HPDE6-E6E7 (cell line): ENCODE data around the gene TRA2B.

Experiments
- DNase-seq: peaks from one replicate; pipeline ENCODE4 v3.0.0; 2011; ENCODE audit warnings: missing footprints; ENCODE audit errors: extremely low spot score

Gene TRA2B

DNA sequence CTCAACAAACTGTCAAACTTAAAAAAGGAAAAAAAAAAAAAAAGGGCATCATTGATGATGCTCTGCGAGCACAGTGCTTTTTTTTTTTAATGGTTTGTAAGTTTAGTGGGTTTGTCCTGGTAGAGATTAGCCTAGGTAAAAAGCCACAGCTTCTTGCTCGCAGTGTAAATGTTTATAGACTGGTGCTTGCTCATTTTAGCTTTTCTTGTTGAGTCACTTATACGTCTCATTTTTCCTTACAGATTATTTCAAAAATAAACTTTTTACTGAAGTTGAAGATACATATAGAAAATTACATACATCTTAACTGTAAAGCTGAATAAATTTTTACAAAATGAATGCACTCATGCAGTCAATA lies 16.5 kb upstream of the TRA2B start:
- DNase-seq, result no peak

DNA sequence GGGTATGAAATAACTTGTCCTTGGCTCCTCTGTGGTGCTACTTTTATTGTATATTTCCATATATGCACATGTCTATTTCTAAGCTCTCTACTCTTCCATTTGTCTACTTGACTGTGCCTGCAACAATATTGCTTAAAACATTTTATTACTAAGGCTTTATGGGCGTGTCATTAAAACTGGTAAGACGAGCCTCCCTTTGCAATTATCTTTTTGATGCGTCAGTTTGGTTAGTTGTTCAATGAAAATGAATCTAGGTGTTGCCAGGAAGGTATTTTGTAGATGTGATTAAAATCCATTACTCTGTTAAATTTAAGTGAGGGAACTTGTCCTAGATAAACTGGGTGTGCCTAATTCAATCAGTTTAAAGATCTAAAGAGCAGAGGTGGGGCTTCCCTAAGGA lies 12.9 kb upstream of the TRA2B start:
- DNase-seq, result no peak

DNA sequence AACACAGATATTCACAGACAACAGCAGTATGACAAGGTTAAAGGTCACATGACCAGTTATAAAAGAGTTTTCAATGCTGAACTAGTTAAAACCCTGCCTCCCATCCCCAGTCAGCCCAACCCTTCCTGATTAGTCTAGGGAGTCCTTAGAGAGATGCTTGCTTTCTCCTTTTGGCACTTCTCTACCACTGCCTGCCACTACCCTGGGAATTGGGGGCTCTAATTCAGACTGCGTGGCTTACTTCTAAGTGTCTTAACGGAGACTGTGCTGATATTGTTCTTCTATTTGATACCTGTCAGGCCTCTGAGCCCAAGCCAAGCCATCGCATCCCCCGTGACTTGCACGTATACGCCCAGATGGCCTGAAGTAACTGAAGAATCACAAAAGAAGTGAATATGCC lies 11.7 kb upstream of the TRA2B start:
- DNase-seq, result no peak

DNA sequence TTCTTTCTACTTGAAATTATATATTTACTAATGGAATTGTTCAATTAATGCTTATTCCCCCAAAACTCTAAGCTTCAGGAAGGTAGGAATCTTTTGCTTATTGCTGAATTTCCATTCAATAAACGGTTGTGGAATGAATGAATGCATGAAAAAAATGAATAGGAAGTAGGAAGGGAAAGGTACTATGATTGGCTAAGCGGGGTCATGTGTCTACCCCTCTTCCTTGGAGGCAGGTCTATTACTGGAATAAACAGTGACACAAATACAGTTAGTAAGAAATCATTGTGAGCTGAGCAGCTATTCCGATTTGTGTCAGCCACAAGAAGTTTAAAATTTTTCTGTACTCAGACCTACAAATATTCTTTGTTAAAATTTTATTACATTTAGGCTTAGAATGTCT lies 10.5 kb upstream of the TRA2B start:
- DNase-seq, result no peak

DNA sequence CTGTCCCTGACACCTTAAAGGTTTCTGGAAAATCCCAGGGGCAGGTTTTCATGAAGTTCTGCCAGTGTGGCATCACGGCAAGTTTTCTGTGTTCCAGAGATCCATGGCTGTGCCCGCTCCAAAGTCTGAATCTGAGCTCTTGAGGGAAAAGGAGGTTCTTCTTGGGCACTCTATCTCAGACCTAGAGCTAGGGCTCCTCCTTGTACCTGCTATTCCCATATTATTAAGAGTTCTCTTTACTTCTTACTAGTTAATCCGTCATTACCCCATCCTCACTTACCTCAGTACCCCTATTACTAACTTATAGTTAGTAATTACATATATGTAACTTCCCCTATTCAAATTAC lies 5.9 kb upstream of the TRA2B start:
- DNase-seq, result no peak

DNA sequence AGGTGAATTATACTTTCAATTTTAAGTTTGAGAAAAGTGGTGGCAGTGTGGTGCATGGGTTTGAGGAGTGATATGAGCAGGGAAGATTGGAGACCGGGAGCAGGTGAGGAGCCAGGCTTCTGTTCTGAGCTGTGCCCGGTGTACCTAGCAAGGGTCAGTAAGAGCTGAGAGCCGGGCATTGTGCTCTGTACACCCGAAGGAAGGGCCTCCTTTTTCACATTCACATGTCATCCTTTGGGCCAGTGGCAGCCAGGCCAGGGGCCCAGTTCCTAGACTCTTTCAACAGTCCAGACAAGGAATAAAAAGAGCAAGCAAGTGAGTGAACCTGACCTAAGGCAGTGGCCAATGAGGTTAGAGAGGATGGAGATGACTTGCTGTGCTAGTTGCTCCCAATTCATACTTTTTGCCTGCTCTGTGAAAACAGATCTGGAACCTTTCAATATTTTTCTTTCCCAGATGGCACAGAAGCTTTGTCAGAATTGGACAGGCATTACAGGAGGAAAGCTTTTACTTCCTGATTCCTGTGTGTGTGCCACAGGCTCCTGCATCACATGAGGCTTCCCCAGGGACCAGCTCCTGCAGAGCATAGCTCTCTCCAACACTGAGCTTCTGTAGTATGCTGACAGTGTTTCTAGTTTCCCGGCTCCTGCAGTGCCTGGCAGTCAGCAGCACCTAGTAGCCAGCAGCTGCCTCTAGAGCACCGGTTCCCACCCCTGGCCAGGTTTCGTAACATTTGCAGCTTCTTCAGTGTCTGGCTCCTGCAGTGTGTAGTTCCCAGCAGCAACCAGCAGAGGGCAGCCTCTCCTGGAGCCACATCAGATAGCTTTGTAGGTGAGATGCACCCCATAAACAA lies 5.3 kb upstream of the TRA2B start:
- peak; percentile 70 for DNase-seq

DNA sequence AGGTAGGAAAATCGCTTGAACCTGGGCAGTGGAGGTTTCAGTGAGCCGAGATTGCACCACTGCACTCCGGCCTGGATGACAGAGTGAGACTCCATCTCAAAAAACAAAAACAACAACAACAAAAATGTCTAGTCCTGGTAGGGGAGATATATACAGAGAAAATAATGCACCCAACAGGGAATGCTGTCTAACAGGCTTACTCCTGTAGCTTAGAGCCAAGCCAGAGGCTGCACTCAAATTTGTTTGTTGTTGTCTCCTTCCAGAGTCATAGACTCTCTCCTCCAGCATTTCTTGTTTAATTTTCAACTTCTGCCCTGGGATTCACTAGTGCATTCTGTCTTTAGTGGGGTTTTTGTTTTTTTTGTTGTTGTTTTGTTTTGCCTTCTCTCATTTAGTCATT lies 4.6 kb upstream of the TRA2B start:
- no peak for DNase-seq

DNA sequence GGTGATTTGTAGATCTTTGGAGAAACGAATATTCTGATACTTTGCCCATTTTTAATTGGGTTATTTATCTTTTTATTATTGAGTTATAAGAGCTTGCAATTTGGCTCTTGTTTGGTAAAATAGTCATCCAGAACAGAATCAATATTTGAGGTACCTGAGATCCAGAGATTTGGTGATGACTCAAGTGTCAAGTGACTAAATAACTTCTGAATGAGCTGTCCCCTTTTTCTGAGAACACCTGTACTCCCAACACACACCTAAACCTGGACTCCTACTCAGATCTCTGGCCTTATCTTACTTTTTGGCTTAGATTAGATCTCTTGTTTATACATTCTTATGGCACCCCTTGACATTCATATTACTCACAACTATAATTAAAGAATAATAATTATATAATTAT lies 3.1 kb upstream of the TRA2B start:
- no peak for DNase-seq

DNA sequence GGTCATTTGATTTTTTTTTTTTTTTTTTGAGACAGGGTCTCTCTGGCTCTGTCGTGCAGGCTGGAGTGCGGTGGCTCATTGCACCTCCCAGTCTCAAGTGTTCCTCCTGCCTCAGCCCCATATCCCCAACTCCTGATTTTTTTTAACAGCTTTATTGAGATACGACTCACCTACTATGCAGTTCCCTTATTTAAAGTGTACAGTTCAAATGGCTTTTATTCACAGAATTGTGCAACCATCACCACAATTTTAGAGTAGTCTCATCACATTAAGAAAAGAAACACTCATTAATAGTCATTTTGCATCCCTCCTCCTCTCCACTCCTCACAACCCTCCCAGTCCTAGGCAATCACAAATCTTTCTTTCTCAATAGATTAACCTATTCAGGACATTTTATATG lies 1.9 kb upstream of the TRA2B start:
- no peak for DNase-seq

DNA sequence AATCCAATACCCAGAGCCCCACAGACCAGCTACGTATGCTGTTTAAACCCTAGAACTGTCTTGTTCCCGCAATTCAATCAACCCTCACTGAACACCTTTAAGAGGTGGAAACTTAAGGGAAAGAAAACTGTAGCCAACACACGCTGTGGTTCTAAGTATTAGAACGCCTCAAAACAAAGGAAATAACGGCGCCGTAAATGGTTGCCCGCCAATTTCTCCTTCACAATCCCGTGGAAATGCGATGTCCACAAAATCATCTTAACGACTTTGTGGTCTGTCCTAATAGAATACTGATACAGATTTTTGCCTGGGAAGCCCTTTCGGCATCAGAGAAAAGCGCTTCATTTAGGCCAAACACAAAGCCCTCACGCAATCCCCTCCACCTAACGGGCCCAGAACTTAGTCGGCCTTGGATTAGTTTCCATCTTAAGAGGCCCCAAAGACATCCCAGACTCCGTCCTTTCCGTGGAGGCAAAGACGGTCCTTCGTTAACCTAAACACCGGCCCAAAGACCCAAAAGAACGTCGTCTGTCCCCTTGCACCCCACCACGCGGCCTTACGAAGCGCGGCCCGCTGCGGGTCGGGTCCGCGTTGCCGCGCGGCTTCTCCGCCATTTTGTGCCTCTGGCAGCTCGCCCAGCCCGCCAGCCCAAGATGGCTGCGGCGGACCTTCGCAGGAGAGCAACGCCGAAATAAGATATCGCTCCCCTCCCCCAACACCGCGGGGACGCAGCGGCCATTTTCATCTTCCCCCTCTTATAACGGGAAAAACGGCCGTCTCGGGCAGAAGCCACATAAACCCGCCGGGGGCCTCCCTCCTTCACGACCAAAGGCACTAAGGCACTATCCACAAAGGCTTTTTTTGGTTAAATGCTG lies 763 bp downstream of the TRA2B start:
- DNase-seq, result no peak

DNA sequence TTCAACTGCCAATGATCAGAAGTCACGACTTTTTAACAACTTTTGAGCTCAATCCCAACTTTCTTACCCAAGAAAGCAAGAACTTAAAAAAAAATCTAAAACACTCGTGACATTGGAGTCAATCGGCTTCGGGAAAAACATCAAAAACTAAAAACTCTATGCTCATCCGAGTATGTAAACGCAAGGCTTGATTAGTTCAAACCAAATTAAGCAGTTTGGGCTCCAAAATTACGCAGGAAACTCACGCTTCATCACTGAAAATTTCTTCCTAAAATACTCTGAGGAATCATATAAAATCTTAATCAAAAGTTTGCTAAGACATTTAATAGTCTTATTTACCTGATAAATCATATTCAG lies 1.6 kb downstream of the TRA2B start:
- no peak for DNase-seq

DNA sequence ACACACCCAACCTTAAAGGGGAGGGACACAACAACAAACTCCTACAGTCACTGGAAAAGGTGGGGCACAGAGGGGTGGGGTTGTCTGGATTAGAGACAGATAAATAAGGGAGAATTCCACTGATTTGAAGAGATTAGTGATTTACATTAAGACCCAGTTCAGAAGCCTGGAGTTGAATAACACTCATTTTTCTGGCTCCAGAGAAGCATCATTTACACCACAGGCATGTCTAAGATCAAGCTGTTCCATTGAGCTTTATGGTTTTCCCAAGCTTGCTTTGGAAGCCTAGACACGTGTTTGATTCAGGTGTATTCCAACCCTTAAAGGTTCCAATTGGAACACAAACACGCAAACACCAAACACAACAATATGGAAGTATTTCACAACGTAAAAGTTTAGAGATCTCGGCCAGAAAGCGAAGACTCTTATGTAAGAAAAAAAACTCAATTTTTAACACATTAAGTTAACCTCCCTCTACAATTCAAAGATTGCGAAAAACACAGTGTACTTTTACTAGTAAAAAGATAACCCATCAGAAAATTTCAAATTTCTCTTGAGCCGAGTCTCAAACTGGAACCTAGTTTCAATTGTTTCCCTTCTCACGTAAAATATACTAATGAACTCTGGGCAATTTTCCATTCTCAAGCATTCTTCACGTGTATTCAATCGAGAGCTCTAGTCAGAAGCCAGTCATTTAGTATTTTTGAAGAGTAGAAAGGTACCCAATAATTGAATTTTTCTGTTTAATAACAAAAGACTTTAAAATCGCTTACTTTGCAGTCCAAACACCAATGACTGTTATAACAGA lies 2.1 kb downstream of the TRA2B start:
- no peak for DNase-seq

DNA sequence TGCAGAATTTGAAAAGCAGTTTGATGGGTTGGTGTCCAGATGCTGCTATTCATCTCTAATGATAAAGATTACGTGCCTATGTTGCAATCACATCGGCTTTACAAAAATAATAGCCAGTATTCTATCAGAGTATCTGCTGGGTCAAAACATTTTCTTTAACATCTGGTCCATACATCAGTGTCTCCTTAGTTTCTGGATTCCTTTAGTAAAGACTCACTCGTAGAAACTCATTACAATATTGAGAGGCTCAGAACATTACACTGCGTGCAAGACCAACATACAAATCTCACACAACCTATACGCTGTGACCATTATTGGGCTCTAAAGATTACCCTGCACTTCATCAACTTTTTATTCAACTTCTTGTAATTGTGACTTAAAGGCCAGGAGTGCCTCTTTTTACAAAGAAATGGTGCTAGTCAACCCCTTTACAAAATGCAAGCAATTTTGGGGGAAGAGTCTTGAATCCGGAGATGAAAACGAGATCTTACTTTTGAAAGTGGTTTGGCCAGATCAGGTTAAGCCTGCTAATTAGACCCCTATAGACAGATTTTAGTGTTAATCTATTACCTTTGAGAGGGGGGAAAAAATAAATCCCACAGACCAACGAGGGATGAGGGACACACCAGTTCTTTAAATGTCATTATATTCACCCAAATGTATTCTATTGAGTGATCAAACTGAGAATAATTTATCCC lies 2.9 kb downstream of the TRA2B start:
- no peak for DNase-seq

DNA sequence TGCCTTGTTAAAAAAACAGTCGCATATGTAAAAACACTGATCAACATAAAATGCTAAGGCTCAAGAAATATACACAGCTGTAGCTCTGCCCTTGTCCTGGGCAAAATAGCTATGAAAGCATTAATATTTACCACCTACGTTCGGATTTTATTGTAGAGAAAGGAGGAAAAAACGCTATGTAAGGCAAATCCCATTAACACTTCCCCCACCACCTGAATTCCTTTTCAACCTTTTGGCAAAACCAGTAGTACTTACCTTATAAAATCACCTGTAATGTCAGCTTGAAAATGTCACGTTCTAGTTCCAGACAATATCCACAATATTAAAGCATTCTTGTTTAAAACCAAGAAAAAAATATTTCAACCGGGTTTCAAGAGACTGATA lies 3.6 kb downstream of the TRA2B start:
- no peak for DNase-seq

DNA sequence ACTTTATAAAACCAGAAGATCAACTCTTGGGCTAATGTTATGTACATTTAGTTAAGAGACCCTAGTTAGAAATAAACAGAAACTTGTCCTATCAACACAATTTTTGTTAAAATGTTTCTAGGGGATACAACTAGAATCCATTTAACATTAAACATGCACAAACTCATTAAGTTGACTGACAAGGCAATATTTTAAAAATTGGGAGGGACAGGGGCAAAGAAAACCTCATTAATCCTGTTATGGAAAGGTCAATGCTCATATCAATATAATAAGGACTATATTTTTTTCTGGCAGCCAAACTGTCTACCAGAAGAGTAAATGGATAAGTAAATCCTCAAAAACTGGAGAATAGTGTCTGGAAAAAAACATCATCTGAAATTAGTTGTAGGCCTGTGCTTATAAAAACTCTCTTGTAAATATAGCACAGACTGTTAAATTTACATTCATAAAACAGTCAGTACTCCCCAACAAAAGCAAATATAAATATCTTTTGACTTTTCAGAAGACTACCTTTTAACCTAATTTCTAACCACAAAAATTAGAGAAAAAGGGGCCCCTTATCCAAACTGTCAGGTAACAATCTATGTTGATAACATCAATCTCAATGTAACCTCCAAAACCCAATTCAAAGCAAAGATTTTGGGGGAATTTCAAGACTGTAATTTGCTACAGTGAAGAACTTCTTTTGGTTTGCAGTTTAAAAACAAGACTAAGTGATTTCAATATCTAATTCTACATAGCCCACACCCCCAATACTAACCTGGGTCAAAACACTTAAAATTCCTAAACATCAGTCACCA lies 4.2 kb downstream of the TRA2B start:
- no peak for DNase-seq

DNA sequence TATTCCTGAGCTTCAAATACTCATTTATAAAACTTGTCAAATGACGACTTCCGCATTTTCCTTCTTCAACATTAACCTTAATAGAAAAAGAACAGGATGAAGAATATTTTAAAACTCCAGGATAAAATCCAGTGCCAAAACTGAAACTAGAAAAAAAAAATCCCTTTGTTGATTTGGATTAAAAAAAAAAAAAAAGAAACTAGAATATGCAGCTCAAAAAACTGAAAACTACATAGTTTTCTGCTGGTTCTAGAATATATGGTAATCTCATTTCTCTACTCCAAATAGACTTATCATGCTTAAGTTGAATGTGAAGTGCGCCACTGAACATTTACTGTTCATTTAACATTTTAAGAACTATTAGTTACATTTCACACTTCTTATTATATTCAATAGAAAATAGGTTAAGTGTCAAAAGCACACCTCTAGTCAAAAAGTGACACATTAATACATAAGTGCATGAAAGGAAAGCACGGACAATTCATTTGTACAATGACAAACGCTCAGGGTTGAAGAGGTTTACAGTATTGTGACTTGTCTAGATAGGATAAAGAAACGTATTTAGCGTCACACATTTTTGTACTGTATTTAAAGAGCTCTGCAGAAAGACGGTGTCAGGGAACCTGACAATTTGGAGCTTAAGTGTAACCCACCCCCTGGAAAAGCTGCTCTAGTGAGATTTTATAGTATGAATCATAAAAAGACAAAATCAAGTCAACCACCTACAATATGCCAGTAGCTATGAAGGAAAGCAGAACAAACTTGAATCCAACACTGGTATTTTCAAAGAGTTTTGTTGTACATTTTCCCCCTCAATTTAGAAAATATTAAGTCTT lies 5.8 kb downstream of the TRA2B start:
- no peak for DNase-seq

DNA sequence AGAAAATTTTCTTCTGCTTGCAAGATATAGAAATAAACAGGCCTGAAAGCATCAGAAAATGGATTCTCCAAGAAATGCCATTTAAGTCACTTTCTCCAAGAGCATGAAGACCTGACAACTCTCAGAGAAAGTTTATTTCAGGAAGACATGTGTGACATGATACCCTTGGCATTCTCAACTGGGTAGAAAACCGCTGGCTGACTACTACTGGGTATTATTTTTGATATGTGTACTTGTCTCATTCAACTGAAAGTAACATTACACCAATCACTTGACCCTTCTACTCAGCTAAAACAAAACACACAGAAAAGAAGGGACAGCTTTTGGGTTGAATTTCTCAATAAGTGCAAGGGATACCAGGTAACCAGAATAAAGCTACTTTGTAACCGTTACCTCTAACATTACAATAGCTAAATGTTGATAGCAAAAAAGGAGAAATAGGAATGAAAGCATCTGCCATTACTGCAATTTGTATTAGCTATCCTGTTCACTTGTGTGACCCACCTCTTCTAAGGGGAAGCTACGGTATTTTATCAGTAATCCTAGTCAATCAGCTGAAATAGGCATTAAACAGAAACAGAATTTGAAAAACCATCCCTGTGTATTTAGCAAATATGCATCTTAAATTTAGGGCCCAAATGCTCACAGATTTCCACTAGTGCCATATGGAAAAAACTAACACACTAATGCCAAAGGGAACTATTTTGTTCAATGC lies 7.3 kb downstream of the TRA2B start:
- no peak for DNase-seq

DNA sequence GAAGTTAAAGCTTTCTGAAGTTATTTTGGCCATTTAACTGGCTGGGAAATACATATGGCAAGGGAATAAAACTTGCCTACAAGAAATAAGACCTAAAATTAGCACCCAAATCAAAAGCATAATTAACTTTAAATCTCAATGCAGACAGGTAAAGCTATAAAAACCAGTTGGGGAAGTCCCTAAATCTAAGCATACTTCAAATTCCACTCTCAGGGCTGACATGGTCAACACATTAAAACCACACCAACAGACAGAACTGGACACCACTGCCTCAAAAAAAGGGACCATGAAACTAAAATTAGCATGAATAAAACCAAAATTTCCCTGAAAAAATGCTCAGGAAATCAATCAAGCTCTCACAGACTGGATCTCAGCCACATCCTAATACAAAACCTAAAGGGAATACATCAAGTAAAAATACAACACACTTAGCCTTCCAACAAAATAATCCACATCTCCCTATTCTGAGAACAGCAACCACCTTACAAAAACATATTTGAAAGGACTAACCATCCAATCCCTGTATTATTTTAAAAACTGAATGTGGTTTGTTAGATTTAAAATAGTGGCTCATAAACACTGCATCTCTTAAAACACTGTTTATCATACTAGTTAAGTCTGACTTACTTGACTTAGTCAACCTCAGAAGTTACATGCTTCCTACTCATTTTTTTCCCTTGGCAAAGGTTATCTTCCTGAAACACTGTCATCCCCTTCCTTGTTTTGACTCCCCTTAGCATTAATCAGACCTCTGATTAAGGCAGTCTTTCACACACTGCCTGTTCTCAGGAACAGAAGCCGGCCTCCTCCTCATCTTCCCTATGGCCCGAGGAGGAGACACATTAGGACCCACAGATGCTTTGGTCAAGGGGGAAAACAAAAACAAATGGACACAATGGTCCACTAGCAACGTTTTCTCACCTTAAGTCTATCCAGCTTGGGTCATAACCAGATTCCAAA lies 8.3 kb downstream of the TRA2B start:
- no peak for DNase-seq
